Liver (tissue), 9 donors: Measurements from ENCODE around the gene MYOF. TPM values are rescaled to one million over a fixed set of nuclear protein-coding genes. Genes with fewer than 3 reads are reported as not detected.
A peak's percentile ranks its signal among the peaks of the same experiment; 100 is the strongest.

Experiments used
- DNase-seq: peaks from one replicate; pipeline ENCODE4 v3.0.0-alpha.2; 2017; ENCODE audit warnings: low spot score
- H3K27ac ChIP-seq, 2 donors: one replicate each; pipeline ENCODE4 v1.7.0; 2013; ENCODE audit warnings: inconsistent platforms in 2 of 2, low read length in 2 of 2, control low read depth in 1 of 2, low read depth in 1 of 2, mild to moderate bottlenecking in 1 of 2
- H3K27me3 ChIP-seq, 4 donors: one replicate each; pipeline versions ENCODE4 v1.6.1 to v1.7.0; 2013; ENCODE audit warnings: low read length in 3 of 4, inconsistent platforms in 1 of 4, mild to moderate bottlenecking in 1 of 4, moderate library complexity in 1 of 4; ENCODE audit not compliant: control insufficient read depth in 4 of 4, insufficient read depth in 4 of 4
- H3K36me3 ChIP-seq, 4 donors: one replicate each; pipeline versions ENCODE4 v1.6.1 to v1.7.0; 2013; ENCODE audit warnings: low read length in 3 of 4, mild to moderate bottlenecking in 3 of 4, low read depth in 1 of 4, moderate library complexity in 1 of 4; ENCODE audit not compliant: control insufficient read depth in 4 of 4, insufficient read depth in 3 of 4
- H3K4me1 ChIP-seq, 4 donors: one replicate each; pipeline versions ENCODE4 v1.6.1 to v1.7.0; 2013; ENCODE audit warnings: low read length in 3 of 4, mild to moderate bottlenecking in 3 of 4, moderate library complexity in 1 of 4; ENCODE audit not compliant: control insufficient read depth in 4 of 4, insufficient read depth in 4 of 4
- H3K4me3 ChIP-seq, 3 donors: one replicate each; pipeline versions ENCODE4 v1.6.1 to v1.7.0; 2013; ENCODE audit warnings: low read length in 3 of 3, control low read depth in 1 of 3, low read depth in 1 of 3, mild to moderate bottlenecking in 1 of 3
- H3K9ac ChIP-seq, 2 donors: one replicate each; pipeline ENCODE4 v1.7.0; 2013; ENCODE audit warnings: low read length in 2 of 2, mild to moderate bottlenecking in 2 of 2, moderate library complexity in 2 of 2, control low read depth in 1 of 2, low read depth in 1 of 2
- H3K9me3 ChIP-seq, 4 donors: one replicate each; pipeline versions ENCODE4 v1.6.1 to v1.7.0; 2013; ENCODE audit warnings: low read length in 3 of 4; ENCODE audit not compliant: control insufficient read depth in 4 of 4
- ATF3 ChIP-seq: IDR thresholded peaks from 2 replicates; pipeline ENCODE4 v1.6.1; 2016; ENCODE audit warnings: antibody characterized with exemption
- CTCF ChIP-seq: fragments of 150-350 bp; IDR thresholded peaks from 2 replicates; pipeline ENCODE4 v1.5.1; 2017; ENCODE audit warnings: improper control_type of control experiment, low read depth, low read length; ENCODE audit not compliant: missing input control
- EGR1 ChIP-seq, 2 donors: IDR thresholded peaks; 2 replicates each; pipeline ENCODE4 v1.6.1; 2016 to 2018; ENCODE audit warnings: antibody characterized with exemption in 2 of 2, low read depth in 2 of 2
- FOXA1 ChIP-seq: IDR thresholded peaks from 2 replicates; pipeline ENCODE4 v1.6.1; 2016; ENCODE audit warnings: antibody characterized with exemption
- FOXA2 ChIP-seq: IDR thresholded peaks from 2 replicates; pipeline ENCODE4 v1.6.1; 2016; ENCODE audit warnings: antibody characterized with exemption
- GABPA ChIP-seq, 2 donors: IDR thresholded peaks in 1 of 2; conservative IDR thresholded peaks in 1 of 2; 2 replicates each; pipeline ENCODE4 v1.6.1; 2016; ENCODE audit warnings: antibody characterized with exemption in 2 of 2, mild to moderate bottlenecking in 1 of 2, moderate library complexity in 1 of 2
- HNF4A ChIP-seq, 2 donors: conservative IDR thresholded peaks; 2 replicates each; pipeline ENCODE4 v1.6.1; 2016; ENCODE audit warnings: antibody characterized with exemption in 2 of 2, mild to moderate bottlenecking in 2 of 2
- HNF4G ChIP-seq: IDR thresholded peaks from 2 replicates; pipeline ENCODE4 v1.6.1; 2016; ENCODE audit warnings: antibody characterized with exemption
- JUND ChIP-seq, 2 donors: IDR thresholded peaks; 2 replicates each; pipeline ENCODE4 v1.6.1; 2016; ENCODE audit warnings: antibody characterized with exemption in 2 of 2
- NR2F2 ChIP-seq: IDR thresholded peaks from 2 replicates; pipeline ENCODE4 v1.6.1; 2016; ENCODE audit warnings: antibody characterized with exemption
- RAD21 ChIP-seq, 2 donors: IDR thresholded peaks; 2 replicates each; pipeline ENCODE4 v1.6.1; 2016; ENCODE audit warnings: antibody characterized with exemption in 2 of 2, mild to moderate bottlenecking in 2 of 2
- RXRA ChIP-seq, 2 donors: IDR thresholded peaks; 2 replicates each; pipeline ENCODE4 v1.6.1; 2017 to 2018; ENCODE audit warnings: antibody characterized with exemption in 2 of 2, mild to moderate bottlenecking in 1 of 2
- SP1 ChIP-seq: IDR thresholded peaks from 2 replicates; pipeline ENCODE4 v1.6.1; 2018; ENCODE audit warnings: antibody characterized with exemption, mild to moderate bottlenecking
- TAF1 ChIP-seq: conservative IDR thresholded peaks from 2 replicates; pipeline ENCODE4 v1.6.1; 2016; ENCODE audit warnings: antibody characterized with exemption, mild to moderate bottlenecking
- YY1 ChIP-seq: IDR thresholded peaks from 2 replicates; pipeline ENCODE4 v1.6.1; 2016; ENCODE audit warnings: antibody characterized with exemption, mild to moderate bottlenecking
- WGBS: extraction: QIAGEN DNeasy Blood & Tissue Kit; methylation state at CpG from one replicate; pipeline ENCODE4 v1.1.7; 2013; 5-methylcytosine and 5-hydroxymethylcytosine counted together
- polyA plus RNA-seq, 2 donors: library from polyadenylated mRNA; stranded (reverse) in 1 of 2; unstranded in 1 of 2; fragments of 200-250 nt in 1 of 2; fragments of >200 nt in 1 of 2; fragmentation: Nextera tagmentation in 1 of 2; extraction: Ambion mirVana in 1 of 2; gene quantifications; one replicate each; pipeline versions ENCODE4 v1.2.1 to v1.2.3, GENCODE V29; 2013 to 2015
- total RNA-seq, 2 donors: library from RNA; depleted of rRNA; stranded (reverse); fragments of >200 nt; gene quantifications; one replicate each; pipeline ENCODE4 v1.2.3, GENCODE V29; 2014
- TF ChIP-seq, protein P1 (sequence below): IDR thresholded peaks from 2 replicates; pipeline ENCODE4 v1.6.1; 2016; ENCODE audit warnings: antibody characterized with exemption
- TF ChIP-seq, protein P2 (sequence below): IDR thresholded peaks from 2 replicates; pipeline ENCODE4 v1.6.1; 2016; ENCODE audit warnings: antibody characterized with exemption, mild to moderate bottlenecking
- TF ChIP-seq, protein P3 (sequence below): IDR thresholded peaks from 2 replicates; pipeline ENCODE4 v1.6.1; 2016; ENCODE audit warnings: antibody characterized with exemption
- donor health status: healthy.
- donor health status: healthy.
- donor health status: healthy.
- donor health status: healthy.
- donor health status: healthy.

Gene MYOF
- total and polyA plus RNA-seq, 4 donors = 0.89 to 5.7 (median 3.2) TPM

- 51% methylated on average over 6 of the region's 6 CpGs for WGBS
- no peak overlapping the region for H3K9ac ChIP-seq
- H3K4me1 ChIP-seq = no peaks in the 10 kb centered on the region
- peaks cover 0 to 3% (median 0%) of the 10 kb centered on the region in 4 donors for H3K27me3 ChIP-seq
- TF ChIP-seq FOXA2 = no peak
- TF ChIP-seq, protein P1, sequence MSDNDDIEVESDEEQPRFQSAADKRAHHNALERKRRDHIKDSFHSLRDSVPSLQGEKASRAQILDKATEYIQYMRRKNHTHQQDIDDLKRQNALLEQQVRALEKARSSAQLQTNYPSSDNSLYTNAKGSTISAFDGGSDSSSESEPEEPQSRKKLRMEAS = no peak
- no peak for TF ChIP-seq NR2F2
- peak; percentile 81 to 82 for TF ChIP-seq RAD21 (IDR thresholded peaks at IDR 0.05)
- TF ChIP-seq CTCF = peak; percentile 59
- TF ChIP-seq JUND (IDR thresholded peaks at IDR 0.05) = no peak
- no peak overlapping the region for H3K27ac ChIP-seq
- no peak overlapping the region for H3K4me3 ChIP-seq
- DNase-seq = no peak
- no peaks in the 10 kb centered on the region for H3K36me3 ChIP-seq
- no peaks in the 10 kb centered on the region for H3K9me3 ChIP-seq
Observed at GRCh38 chr10:93352638-93353383, 129.3 kb downstream of the MYOF start.

DNA sequence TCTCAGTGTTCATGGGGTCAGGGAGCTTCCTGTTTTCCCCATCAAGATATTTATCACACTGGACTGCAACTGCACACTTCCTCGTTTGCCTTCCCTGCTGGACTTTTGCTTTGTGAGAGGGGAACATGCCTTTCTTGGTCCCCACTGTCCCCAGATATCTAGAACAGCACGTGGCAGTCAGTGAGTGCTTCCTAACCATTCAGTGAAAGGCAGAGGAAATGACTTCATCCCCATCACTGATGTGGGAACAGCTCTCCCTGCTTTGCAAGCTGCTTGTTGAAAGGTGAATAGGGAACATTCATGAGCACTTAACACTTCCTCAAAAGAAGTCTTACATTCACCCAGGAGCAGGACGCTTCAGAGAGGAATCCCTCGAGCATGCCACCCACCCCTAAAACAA, 135.4 kb downstream of the MYOF start:
- Histone ChIP-seq H3K36me3 (no peaks in the 10 kb centered on the region), H3K4me3 (no peak overlapping the region), H3K27ac (no peak overlapping the region), H3K9ac (no peak overlapping the region), H3K27me3 (no peaks in the 10 kb centered on the region), H3K9me3 (no peaks in the 10 kb centered on the region), H3K4me1 (no peaks in the 10 kb centered on the region)
- no peak for DNase-seq
- TF ChIP-seq ATF3 (no peak), YY1 (no peak), HNF4A (conservative IDR thresholded peaks at IDR 0.05) (no peak), FOXA2 (no peak), FOXA1 (no peak), JUND (IDR thresholded peaks at IDR 0.05) (no peak), HNF4G (no peak), SP1 (no peak), NR2F2 (no peak), GABPA (IDR thresholded peaks at IDR 0.05 in 1 of 2, conservative IDR thresholded peaks at IDR 0.05 in 1 of 2) (no peak), CTCF (no peak), RXRA (IDR thresholded peaks at IDR 0.05) (no peak), TAF1 (no peak), RAD21 (IDR thresholded peaks at IDR 0.05) (no peak), EGR1 (IDR thresholded peaks at IDR 0.05; ENCODE audit: low read depth in 2 of 2) (no peak)
- TF ChIP-seq, protein P1 = no peak
- TF ChIP-seq, protein P2, sequence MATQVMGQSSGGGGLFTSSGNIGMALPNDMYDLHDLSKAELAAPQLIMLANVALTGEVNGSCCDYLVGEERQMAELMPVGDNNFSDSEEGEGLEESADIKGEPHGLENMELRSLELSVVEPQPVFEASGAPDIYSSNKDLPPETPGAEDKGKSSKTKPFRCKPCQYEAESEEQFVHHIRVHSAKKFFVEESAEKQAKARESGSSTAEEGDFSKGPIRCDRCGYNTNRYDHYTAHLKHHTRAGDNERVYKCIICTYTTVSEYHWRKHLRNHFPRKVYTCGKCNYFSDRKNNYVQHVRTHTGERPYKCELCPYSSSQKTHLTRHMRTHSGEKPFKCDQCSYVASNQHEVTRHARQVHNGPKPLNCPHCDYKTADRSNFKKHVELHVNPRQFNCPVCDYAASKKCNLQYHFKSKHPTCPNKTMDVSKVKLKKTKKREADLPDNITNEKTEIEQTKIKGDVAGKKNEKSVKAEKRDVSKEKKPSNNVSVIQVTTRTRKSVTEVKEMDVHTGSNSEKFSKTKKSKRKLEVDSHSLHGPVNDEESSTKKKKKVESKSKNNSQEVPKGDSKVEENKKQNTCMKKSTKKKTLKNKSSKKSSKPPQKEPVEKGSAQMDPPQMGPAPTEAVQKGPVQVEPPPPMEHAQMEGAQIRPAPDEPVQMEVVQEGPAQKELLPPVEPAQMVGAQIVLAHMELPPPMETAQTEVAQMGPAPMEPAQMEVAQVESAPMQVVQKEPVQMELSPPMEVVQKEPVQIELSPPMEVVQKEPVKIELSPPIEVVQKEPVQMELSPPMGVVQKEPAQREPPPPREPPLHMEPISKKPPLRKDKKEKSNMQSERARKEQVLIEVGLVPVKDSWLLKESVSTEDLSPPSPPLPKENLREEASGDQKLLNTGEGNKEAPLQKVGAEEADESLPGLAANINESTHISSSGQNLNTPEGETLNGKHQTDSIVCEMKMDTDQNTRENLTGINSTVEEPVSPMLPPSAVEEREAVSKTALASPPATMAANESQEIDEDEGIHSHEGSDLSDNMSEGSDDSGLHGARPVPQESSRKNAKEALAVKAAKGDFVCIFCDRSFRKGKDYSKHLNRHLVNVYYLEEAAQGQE = no peak
- TF ChIP-seq, protein P3, sequence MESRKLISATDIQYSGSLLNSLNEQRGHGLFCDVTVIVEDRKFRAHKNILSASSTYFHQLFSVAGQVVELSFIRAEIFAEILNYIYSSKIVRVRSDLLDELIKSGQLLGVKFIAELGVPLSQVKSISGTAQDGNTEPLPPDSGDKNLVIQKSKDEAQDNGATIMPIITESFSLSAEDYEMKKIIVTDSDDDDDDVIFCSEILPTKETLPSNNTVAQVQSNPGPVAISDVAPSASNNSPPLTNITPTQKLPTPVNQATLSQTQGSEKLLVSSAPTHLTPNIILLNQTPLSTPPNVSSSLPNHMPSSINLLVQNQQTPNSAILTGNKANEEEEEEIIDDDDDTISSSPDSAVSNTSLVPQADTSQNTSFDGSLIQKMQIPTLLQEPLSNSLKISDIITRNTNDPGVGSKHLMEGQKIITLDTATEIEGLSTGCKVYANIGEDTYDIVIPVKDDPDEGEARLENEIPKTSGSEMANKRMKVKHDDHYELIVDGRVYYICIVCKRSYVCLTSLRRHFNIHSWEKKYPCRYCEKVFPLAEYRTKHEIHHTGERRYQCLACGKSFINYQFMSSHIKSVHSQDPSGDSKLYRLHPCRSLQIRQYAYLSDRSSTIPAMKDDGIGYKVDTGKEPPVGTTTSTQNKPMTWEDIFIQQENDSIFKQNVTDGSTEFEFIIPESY = no peak
- WGBS = 60% methylated on average over 4 of the region's 4 CpGs
